HCT116 (cell line): ENCODE measurements around the gene HOXD11. TPM values are rescaled to one million over a fixed set of nuclear protein-coding genes. Genes with fewer than 3 reads are reported as not detected.

ENCODE experiments used
- ATAC-seq: fragments of 200-7000 bp; cut with Tn5 transposase; 2 replicates; pipeline ENCODE4 v1.9.1; 2020; ENCODE audit warnings: mild to moderate bottlenecking, moderate library complexity
- BruUV-seq: library from RNA; stranded (reverse); fragments of 400-500 nt; replicated peaks from 2 replicates; lab custom pipeline; 2021; lab: Mats Ljungman, UMichigan
- CTCF ChIA-PET: fragments of 300-600 bp; sonication (Branson Sonifier 250); formaldehyde crosslinking; loops from one replicate; lab custom pipeline; 2021; ENCODE audit warnings: antibody characterized with exemption; lab: Charles Lee
- POLR2A ChIA-PET: fragments of 300-600, 350-600 bp; sonication (Branson Sonifier 250); formaldehyde crosslinking; loops from one replicate; lab custom pipeline; 2021; ENCODE audit warnings: antibody characterized with exemption; lab: Charles Lee
- RAD21 ChIA-PET, 2 experiments: fragments of 300-600 bp; sonication (Branson Sonifier 250); formaldehyde crosslinking; loops; one replicate each; lab custom pipeline; 2023; ENCODE audit warnings: low total read pairs in 2 of 2; ENCODE audit not compliant: uncharacterized antibody in 2 of 2, unreplicated experiment in 2 of 2, low non-redundant PET in 1 of 2; lab: Charles Lee
- DNase-seq: peaks from one replicate; pipeline ENCODE4 v3.0.0-alpha.2; 2010; ENCODE audit warnings: low read depth, low spot score
- H2AFZ ChIP-seq: fragments of 200-600 bp; shearing (Covaris generic), sonication (generic); 2 replicates; pipeline ENCODE4 v1.6.1; 2017; ENCODE audit warnings: low read depth, mixed run types, mixed read lengths, antibody characterized with exemption, low read length; ENCODE audit not compliant: poor library complexity, severe bottlenecking
- H3K27ac ChIP-seq: 2 replicates; pipeline ENCODE4 v1.5.1; 2012; ENCODE audit warnings: low read depth, low read length
- H3K27me3 ChIP-seq: fragments of 200-600 bp; sonication (generic); 2 replicates; pipeline ENCODE4 v1.6.1; 2016; ENCODE audit warnings: mixed run types, low read length, mixed read lengths; ENCODE audit not compliant: insufficient read depth
- H3K36me3 ChIP-seq, 2 experiments: fragments of 200-500 bp in 1 of 2; fragments of 200-600 bp in 1 of 2; sonication (Bioruptor generic) in 1 of 2; sonication (generic) in 1 of 2; 2 replicates each; pipeline versions ENCODE4 v1.5.1 to v1.6.1; 2014 to 2016; ENCODE audit warnings: low read length in 2 of 2, inconsistent platforms in 1 of 2, mixed read lengths in 1 of 2, mixed run types in 1 of 2; ENCODE audit not compliant: insufficient read depth in 2 of 2, control insufficient read depth in 1 of 2
- H3K4me1 ChIP-seq, 2 experiments: fragments of 200-600 bp in 1 of 2; sonication (generic) in 1 of 2; 2 replicates each; pipeline versions ENCODE4 v1.5.1 to v1.6.1; 2012 to 2017; ENCODE audit warnings: low read length in 2 of 2, inconsistent platforms in 1 of 2, mild to moderate bottlenecking in 1 of 2, mixed read lengths in 1 of 2, mixed run types in 1 of 2, moderate library complexity in 1 of 2; ENCODE audit not compliant: insufficient read depth in 2 of 2, control insufficient read depth in 1 of 2
- H3K4me2 ChIP-seq: fragments of 200-600 bp; sonication (generic); 2 replicates; pipeline ENCODE4 v1.6.1; 2017; ENCODE audit warnings: mixed run types, low read length, mixed read lengths
- H3K4me3 ChIP-seq, 2 experiments: fragments of 200-600 bp in 1 of 2; sonication (generic) in 1 of 2; replicated peaks in 1 of 2; 2 replicates each; pipeline ENCODE4 v1.5.1; 2011 to 2016; ENCODE audit warnings: low read length in 2 of 2, control low read depth in 1 of 2, low read depth in 1 of 2, mild to moderate bottlenecking in 1 of 2, mixed read lengths in 1 of 2, mixed run types in 1 of 2
- H3K79me2 ChIP-seq: fragments of 200-600 bp; sonication (generic); 2 replicates; pipeline ENCODE4 v1.6.1; 2017; ENCODE audit warnings: mild to moderate bottlenecking, mixed run types, low read length, moderate library complexity, mixed read lengths; ENCODE audit not compliant: insufficient read depth
- H3K9ac ChIP-seq: fragments of 200-600 bp; sonication (generic); 2 replicates; pipeline ENCODE4 v1.6.1; 2016; ENCODE audit warnings: low read length, mixed read lengths
- H3K9me2 ChIP-seq: fragments of 200-600 bp; sonication (generic), shearing (Covaris generic); 2 replicates; pipeline ENCODE4 v1.6.1; 2017; ENCODE audit warnings: mixed run types, mild to moderate bottlenecking, moderate library complexity; ENCODE audit not compliant: insufficient read depth
- H3K9me3 ChIP-seq, 2 experiments: fragments of 200-500 bp in 1 of 2; fragments of 200-600 bp in 1 of 2; sonication (Bioruptor generic) in 1 of 2; sonication (generic) in 1 of 2; 2 replicates each; pipeline ENCODE4 v1.6.1; 2014 to 2017; ENCODE audit warnings: low read length in 2 of 2, mixed read lengths in 2 of 2, inconsistent platforms in 1 of 2, low read depth in 1 of 2, mild to moderate bottlenecking in 1 of 2, mixed run types in 1 of 2, moderate library complexity in 1 of 2; ENCODE audit not compliant: control insufficient read depth in 1 of 2, insufficient read depth in 1 of 2
- H4K20me1 ChIP-seq: fragments of 200-600 bp; sonication (generic), shearing (Covaris generic); 2 replicates; pipeline ENCODE4 v1.6.1; 2017; ENCODE audit warnings: mixed run types, mild to moderate bottlenecking, moderate library complexity; ENCODE audit not compliant: insufficient read depth
- ATF3 ChIP-seq: IDR thresholded peaks from 2 replicates; pipeline ENCODE4 v1.6.1; 2012
- EGR1 ChIP-seq: IDR thresholded peaks from 2 replicates; pipeline ENCODE4 v1.6.1; 2012; ENCODE audit warnings: low read depth
- ELF1 ChIP-seq: IDR thresholded peaks from 2 replicates; pipeline ENCODE4 v1.6.1; 2012; ENCODE audit warnings: low read depth, borderline replicate concordance
- EZH2 ChIP-seq: fragments of 200-600 bp; sonication (generic); IDR thresholded peaks from 2 replicates; pipeline ENCODE4 v1.6.1; 2017; ENCODE audit warnings: antibody characterized with exemption, mixed run types
- EZH2phosphoT487 ChIP-seq: fragments of 200-600 bp; IDR thresholded peaks from 2 replicates; pipeline ENCODE4 v1.6.1; 2018; ENCODE audit warnings: antibody characterized with exemption, borderline replicate concordance
- FOSL1 ChIP-seq: IDR thresholded peaks from 2 replicates; pipeline ENCODE4 v1.6.1; 2012; ENCODE audit warnings: low read depth
- MAX ChIP-seq: IDR thresholded peaks from 2 replicates; pipeline ENCODE4 v1.6.1; 2012
- REST ChIP-seq: IDR thresholded peaks from 2 replicates; pipeline ENCODE4 v1.6.1; 2012; ENCODE audit warnings: low read depth
- SIN3A ChIP-seq: IDR thresholded peaks from 2 replicates; pipeline ENCODE4 v1.6.1; 2012; ENCODE audit warnings: low read depth
- SRF ChIP-seq: IDR thresholded peaks from 2 replicates; pipeline ENCODE4 v1.6.1; 2012; ENCODE audit warnings: low read depth
- YY1 ChIP-seq: IDR thresholded peaks from 2 replicates; pipeline ENCODE4 v1.6.1; 2011; ENCODE audit warnings: low read length, low read depth, moderate library complexity, mild to moderate bottlenecking; ENCODE audit not compliant: insufficient replicate concordance; ENCODE audit errors: extremely low read depth
- ZBTB33 ChIP-seq: IDR thresholded peaks from 2 replicates; pipeline ENCODE4 v1.6.1; 2011; ENCODE audit warnings: mild to moderate bottlenecking, low read length, moderate library complexity; ENCODE audit not compliant: insufficient replicate concordance; ENCODE audit errors: extremely low read depth
- ZFX ChIP-seq: fragments of 450-650 bp; IDR thresholded peaks from 2 replicates; pipeline ENCODE4 v1.6.1; 2017
- intact Hi-C: fragments of 100-400 bp; cut with micrococcal nuclease; formaldehyde crosslinking; loops from 2 replicates; pipeline ENCODE4 v1.10.0; 2022
- total RNA-seq: library from RNA; stranded (reverse); gene quantifications from one replicate; pipeline ENCODE4 v1.2.1, GENCODE V29; 2021; ENCODE audit not compliant: unreplicated experiment

The HOXD11 gene
- total RNA-seq, 1 experiment from 2014 or later: not detected

- intact Hi-C loops: no loop called here
- TF ChIP-seq REST (no peak), YY1 (no peak), EZH2phosphoT487 (no peak), ELF1 (no peak), SIN3A (no peak), EZH2 (no peak), MAX (no peak), ATF3 (no peak), ZFX (no peak), EGR1 (no peak), SRF (no peak), FOSL1 (no peak), ZBTB33 (no peak)
- TF ChIP-seq, all 23 proteins: peak for 0
- H3K4me1 ChIP-seq: peaks cover 0 to 7% of the 10 kb centered on the region in 2 experiments; a peak in 1 of 4 replicates
- no peaks in the 10 kb centered on the region for H4K20me1 ChIP-seq
- no peaks in the 10 kb centered on the region for H3K9me3 ChIP-seq
- H3K79me2 ChIP-seq: no peaks in the 10 kb centered on the region
- H3K9me2 ChIP-seq: no peaks in the 10 kb centered on the region
- CTCF ChIA-PET: no interaction called here
- DNase-seq (no peak), ATAC-seq (no peak)
- no TSS peak for BruUV-seq
- H3K27ac ChIP-seq: no peak overlapping the region
- no peak overlapping the region for H3K4me2 ChIP-seq
- H2AFZ ChIP-seq: no peak overlapping the region
- no peaks in the 10 kb centered on the region for H3K27me3 ChIP-seq
- RAD21 ChIA-PET: no interaction called here
- no peaks in the 10 kb centered on the region for H3K36me3 ChIP-seq
- no peak overlapping the region for H3K9ac ChIP-seq
- POLR2A ChIA-PET: no interaction called here
- H3K4me3 ChIP-seq: no peak overlapping the region
These were observed 5.6 kb downstream of the HOXD11 start for GRCh38 chr2:176112375-176113302.
